ENCODE measurements around the gene BNIP2.

DNA sequence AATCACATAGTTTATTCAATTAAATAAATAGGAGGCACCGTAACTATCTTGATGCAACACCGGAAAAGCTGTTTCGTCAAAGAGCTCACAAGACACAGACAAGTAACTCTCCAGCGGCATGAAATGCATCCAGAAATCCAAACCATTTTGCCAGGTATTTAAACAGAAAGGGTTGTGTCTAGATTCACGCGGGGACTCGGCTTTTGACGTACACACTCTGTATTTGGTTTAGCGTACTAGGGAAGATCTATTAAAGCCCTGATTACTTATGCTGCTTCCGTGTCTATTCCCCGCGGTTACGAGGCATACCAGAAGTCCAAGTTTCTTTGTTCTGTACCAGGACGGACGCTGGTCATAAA is 718 bp downstream of the BNIP2 start:
- TF ChIP-seq, protein P1, sequence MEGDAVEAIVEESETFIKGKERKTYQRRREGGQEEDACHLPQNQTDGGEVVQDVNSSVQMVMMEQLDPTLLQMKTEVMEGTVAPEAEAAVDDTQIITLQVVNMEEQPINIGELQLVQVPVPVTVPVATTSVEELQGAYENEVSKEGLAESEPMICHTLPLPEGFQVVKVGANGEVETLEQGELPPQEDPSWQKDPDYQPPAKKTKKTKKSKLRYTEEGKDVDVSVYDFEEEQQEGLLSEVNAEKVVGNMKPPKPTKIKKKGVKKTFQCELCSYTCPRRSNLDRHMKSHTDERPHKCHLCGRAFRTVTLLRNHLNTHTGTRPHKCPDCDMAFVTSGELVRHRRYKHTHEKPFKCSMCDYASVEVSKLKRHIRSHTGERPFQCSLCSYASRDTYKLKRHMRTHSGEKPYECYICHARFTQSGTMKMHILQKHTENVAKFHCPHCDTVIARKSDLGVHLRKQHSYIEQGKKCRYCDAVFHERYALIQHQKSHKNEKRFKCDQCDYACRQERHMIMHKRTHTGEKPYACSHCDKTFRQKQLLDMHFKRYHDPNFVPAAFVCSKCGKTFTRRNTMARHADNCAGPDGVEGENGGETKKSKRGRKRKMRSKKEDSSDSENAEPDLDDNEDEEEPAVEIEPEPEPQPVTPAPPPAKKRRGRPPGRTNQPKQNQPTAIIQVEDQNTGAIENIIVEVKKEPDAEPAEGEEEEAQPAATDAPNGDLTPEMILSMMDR (conservative IDR thresholded peaks at IDR 0.05; ENCODE audit: low read length): no peak
- TF ChIP-seq EZH2phosphoT487 (IDR thresholded peaks at IDR 0.05; ENCODE audit: borderline replicate concordance): no peak
